Right atrium auricular region (tissue), 2 donors: ENCODE measurements around the gene POLG2. TPM values are rescaled to one million over a fixed set of nuclear protein-coding genes. Genes with fewer than 3 reads are reported as not detected.

Source experiments
- DNase-seq: peaks from one replicate; pipeline ENCODE4 v3.0.0-alpha.2; 2019; ENCODE audit warnings: low spot score
- H3K27ac ChIP-seq, 2 donors: fragments of 200-600 bp; sonication (generic); 1 replicate in 1 of 2; 2 replicates in 1 of 2; pipeline ENCODE4 v1.5.1; 2016 to 2019
- H3K27me3 ChIP-seq, 2 donors: fragments of 200-600 bp; sonication (generic); one replicate each; pipeline versions ENCODE4 v1.5.1 to v1.6.0; 2017 to 2019
- H3K36me3 ChIP-seq: fragments of 200-600 bp; sonication (generic); one replicate; pipeline ENCODE4 v1.5.1; 2016
- H3K4me1 ChIP-seq, 2 donors: fragments of 200-600 bp; sonication (generic); one replicate each; pipeline versions ENCODE4 v1.5.1 to v1.6.0; 2017 to 2019
- H3K4me3 ChIP-seq, 2 donors: fragments of 200-600 bp; sonication (generic); 1 replicate in 1 of 2; 2 replicates in 1 of 2; pipeline ENCODE4 v1.5.1; 2017 to 2019; ENCODE audit warnings: mild to moderate bottlenecking in 1 of 2, moderate library complexity in 1 of 2
- H3K9me3 ChIP-seq, 2 donors: fragments of 200-600 bp; sonication (generic); one replicate each; pipeline ENCODE4 v1.5.1; 2019
- total RNA-seq, 2 donors: library from RNA; depleted of rRNA; stranded (reverse); fragments of >200 nt; gene quantifications; one replicate each; pipeline ENCODE4 v1.1.0, GENCODE V29; 2016
- TF ChIP-seq, protein P1 (sequence below), 2 donors: fragments of 200-600 bp; sonication (generic); IDR thresholded peaks; one replicate each; pipeline ENCODE4 v1.5.1; 2019; ENCODE audit warnings: antibody characterized with exemption in 2 of 2

POLG2 gene
- total RNA-seq, 2 donors from 2014 or later: 2.7 to 3.3 TPM

GRCh38 chr17:64515419-64515818 is 18.6 kb upstream of the POLG2 start:
- Histone ChIP-seq H3K27me3 (no peaks in the 10 kb centered on the region), H3K4me1 (no peaks in the 10 kb centered on the region), H3K36me3 (peaks cover 76% of the 10 kb centered on the region), H3K9me3 (no peaks in the 10 kb centered on the region), H3K27ac (no peak overlapping the region), H3K4me3 (no peak overlapping the region)
- no peak for DNase-seq
- TF ChIP-seq, protein P1, sequence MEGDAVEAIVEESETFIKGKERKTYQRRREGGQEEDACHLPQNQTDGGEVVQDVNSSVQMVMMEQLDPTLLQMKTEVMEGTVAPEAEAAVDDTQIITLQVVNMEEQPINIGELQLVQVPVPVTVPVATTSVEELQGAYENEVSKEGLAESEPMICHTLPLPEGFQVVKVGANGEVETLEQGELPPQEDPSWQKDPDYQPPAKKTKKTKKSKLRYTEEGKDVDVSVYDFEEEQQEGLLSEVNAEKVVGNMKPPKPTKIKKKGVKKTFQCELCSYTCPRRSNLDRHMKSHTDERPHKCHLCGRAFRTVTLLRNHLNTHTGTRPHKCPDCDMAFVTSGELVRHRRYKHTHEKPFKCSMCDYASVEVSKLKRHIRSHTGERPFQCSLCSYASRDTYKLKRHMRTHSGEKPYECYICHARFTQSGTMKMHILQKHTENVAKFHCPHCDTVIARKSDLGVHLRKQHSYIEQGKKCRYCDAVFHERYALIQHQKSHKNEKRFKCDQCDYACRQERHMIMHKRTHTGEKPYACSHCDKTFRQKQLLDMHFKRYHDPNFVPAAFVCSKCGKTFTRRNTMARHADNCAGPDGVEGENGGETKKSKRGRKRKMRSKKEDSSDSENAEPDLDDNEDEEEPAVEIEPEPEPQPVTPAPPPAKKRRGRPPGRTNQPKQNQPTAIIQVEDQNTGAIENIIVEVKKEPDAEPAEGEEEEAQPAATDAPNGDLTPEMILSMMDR (IDR thresholded peaks at IDR 0.05): no peak

- H3K36me3 ChIP-seq: peaks cover 59% of the 10 kb centered on the region
- H3K27me3 ChIP-seq: no peaks in the 10 kb centered on the region
- DNase-seq: no peak
- no peaks in the 10 kb centered on the region for H3K9me3 ChIP-seq
- no peak overlapping the region for H3K4me3 ChIP-seq
- peaks cover 0 to 25% of the 10 kb centered on the region in 2 donors for H3K4me1 ChIP-seq
- TF ChIP-seq, protein P1 (IDR thresholded peaks at IDR 0.05): no peak
- H3K27ac ChIP-seq: no peak overlapping the region
Observed at GRCh38 chr17:64509179-64509578, 12.3 kb upstream of the POLG2 start.

DNA sequence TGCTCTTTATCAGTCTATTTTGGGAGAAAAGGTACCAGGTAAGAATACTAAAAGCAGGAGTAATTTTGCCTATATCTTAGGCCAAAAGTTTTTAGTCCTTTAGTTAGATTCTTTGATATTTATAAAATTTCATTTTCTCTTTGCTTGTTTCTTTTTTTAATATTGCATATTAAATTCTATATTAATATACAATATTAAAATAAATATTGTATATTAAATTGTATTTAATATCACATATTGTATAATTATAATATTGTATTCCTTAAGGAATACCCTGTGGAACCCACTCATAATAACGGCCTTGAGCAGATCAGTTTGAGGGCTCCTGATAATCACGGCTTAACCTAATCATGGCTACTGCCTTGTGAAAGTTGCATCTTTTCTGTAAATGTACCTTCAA is 11.8 kb upstream of the POLG2 start:
- no peak overlapping the region for H3K4me3 ChIP-seq
- no peak overlapping the region for H3K27ac ChIP-seq
- H3K9me3 ChIP-seq: no peaks in the 10 kb centered on the region
- TF ChIP-seq, protein P1 (IDR thresholded peaks at IDR 0.05): no peak
- peaks cover 0 to 30% of the 10 kb centered on the region in 2 donors for H3K4me1 ChIP-seq
- no peaks in the 10 kb centered on the region for H3K27me3 ChIP-seq
- no peak for DNase-seq
- peaks cover 64% of the 10 kb centered on the region for H3K36me3 ChIP-seq

DNA sequence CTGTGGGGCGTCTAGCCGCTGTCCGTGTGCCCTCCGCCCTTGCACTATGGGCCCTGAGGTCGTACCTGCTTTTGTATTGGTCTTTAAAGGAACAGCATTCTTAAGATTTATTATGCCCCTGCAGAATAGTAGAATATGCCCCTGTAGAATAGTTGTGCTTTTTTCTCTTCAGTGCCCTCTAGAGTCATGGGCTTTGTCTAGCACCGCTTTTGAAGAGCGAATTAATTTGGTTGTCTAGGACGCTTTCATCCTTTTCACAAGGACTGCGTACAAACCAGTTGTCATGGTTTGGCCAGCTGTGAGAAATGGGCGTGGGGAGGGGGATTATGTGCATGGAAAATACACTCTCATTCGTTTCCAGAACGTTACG is 10.5 kb upstream of the POLG2 start:
- no peaks in the 10 kb centered on the region for H3K27me3 ChIP-seq
- peaks cover 68% of the 10 kb centered on the region for H3K36me3 ChIP-seq
- DNase-seq: no peak
- peak overlapping the region; percentile 98 to 100 for H3K27ac ChIP-seq
- peaks cover 0 to 43% of the 10 kb centered on the region in 2 donors for H3K4me1 ChIP-seq
- H3K9me3 ChIP-seq: no peaks in the 10 kb centered on the region
- peak overlapping the region; percentile 93 to 100 for H3K4me3 ChIP-seq
- TF ChIP-seq, protein P1 (IDR thresholded peaks at IDR 0.05): peak; percentile 15 to 57

DNA sequence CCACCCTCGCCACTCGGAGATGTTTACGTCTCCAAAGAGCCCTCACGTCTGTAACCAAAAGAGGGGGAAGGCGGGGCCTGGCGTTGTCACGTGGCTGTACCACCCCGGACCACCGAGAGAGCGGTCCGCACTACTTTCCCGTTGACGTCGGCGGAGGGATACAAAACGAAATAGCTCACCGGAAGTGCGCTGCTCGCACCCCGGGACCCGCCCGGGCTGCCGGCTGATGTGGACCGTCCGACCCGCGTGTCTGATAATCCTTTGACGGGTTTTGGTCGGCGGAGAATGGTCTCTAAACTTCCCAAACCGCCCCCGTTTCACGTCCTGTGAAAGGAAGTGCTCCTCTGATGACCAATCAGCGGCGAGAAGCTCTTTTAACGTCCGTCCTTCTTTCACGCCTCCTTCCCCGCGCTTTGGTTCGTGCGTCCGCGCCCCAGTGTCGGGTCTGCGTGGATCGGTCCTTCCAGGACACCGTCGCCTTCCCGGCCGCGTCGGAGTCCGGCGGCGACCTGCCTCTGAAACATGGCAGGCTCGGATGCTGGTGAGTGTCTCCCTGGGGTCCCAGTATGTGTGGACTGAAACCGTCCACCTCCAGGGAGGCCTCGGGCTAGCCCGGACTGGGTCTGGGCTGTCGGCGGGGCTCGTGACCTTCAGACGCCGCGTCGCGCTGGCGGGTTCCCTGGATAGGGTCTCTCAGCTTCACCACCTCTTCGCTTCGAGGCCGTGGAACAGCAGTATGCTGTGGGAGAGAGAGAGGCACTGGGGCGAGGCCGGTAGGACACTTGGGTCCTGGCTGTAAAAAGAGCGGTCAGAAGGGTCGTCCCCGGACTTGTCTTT is 9.9 kb upstream of the POLG2 start, which contains the start of gene CEP95:
TSS of gene CEP95 (plus strand) at position 402 of the 837 bp plus-strand sequence. CDS start at position 523, 121 bp downstream.
- Histone ChIP-seq H3K27ac (peak within 1 kb of the TSS; percentile 98 to 100), H3K4me3 (peak within 1 kb of the TSS; percentile 93 to 100), H3K36me3 (peaks cover 68% of the 10 kb centered on the region), H3K9me3 (no peaks in the 10 kb centered on the region), H3K4me1 (peaks cover 0 to 49% of the 10 kb centered on the region in 2 donors), H3K27me3 (no peaks in the 10 kb centered on the region)
- DNase-seq: peak; percentile 98
- TF ChIP-seq, protein P1 (IDR thresholded peaks at IDR 0.05): no peak
